ENCODE data around the gene SGSH.
"Not testable (repeated sequence)": the region's sequence is repeated elsewhere in the genome, so short reads cannot be mapped to it uniquely, and the experiment has no call there.

SGSH gene

GRCh38 chr17:80210348-80211108, 9.6 kb downstream of the SGSH start:
- DNase-seq (ENCODE audit: low spot score): no peak

- no peak for DNase-seq (ENCODE audit: low spot score)
Measured at GRCh38 chr17:80209765-80210164, 10.4 kb downstream of the SGSH start.

- DNase-seq (ENCODE audit: low spot score): no peak
Measured at GRCh38 chr17:80208050-80208449, 12.1 kb downstream of the SGSH start.

GRCh38 chr17:80205811-80206210, 14.3 kb downstream of the SGSH start:
- DNase-seq (ENCODE audit: low spot score): no peak

- DNase-seq (ENCODE audit: low spot score): no peak
Measured at GRCh38 chr17:80204626-80205468, 15.3 kb downstream of the SGSH start.

- no peak for DNase-seq (ENCODE audit: low spot score)
Measured at GRCh38 chr17:80203471-80203963, 16.6 kb downstream of the SGSH start.

GRCh38 chr17:80202197-80202596, 17.9 kb downstream of the SGSH start:
- DNase-seq (ENCODE audit: low spot score): no peak

GRCh38 chr17:80201446-80201845, 18.7 kb downstream of the SGSH start:
- DNase-seq (ENCODE audit: low spot score): no peak

GRCh38 chr17:80199295-80199694, 20.8 kb downstream of the SGSH start:
- not testable (repeated sequence) for DNase-seq (ENCODE audit: low spot score)

GRCh38 chr17:80198144-80198661, 21.9 kb downstream of the SGSH start:
- no peak for DNase-seq (ENCODE audit: low spot score)

- DNase-seq (ENCODE audit: low spot score): no peak
Measured at GRCh38 chr17:80196652-80197051, 23.5 kb downstream of the SGSH start.

- DNase-seq (ENCODE audit: low spot score): peak; percentile 61
Measured at GRCh38 chr17:80195671-80196529, 24.2 kb downstream of the SGSH start.

GRCh38 chr17:80195141-80195540, 25.0 kb downstream of the SGSH start:
- no peak for DNase-seq (ENCODE audit: low spot score)

- DNase-seq (ENCODE audit: low spot score): no peak
Measured at GRCh38 chr17:80191865-80192661, 28.1 kb downstream of the SGSH start.

- DNase-seq (ENCODE audit: low spot score): no peak
Measured at GRCh38 chr17:80191192-80191591, 28.9 kb downstream of the SGSH start.

- no peak for DNase-seq (ENCODE audit: low spot score)
Measured at GRCh38 chr17:80190716-80191115, 29.4 kb downstream of the SGSH start.

- DNase-seq (ENCODE audit: low spot score): no peak
Measured at GRCh38 chr17:80189611-80190010, 30.5 kb downstream of the SGSH start.

GRCh38 chr17:80187515-80187941, 32.6 kb downstream of the SGSH start:
- DNase-seq (ENCODE audit: low spot score): no peak

GRCh38 chr17:80187090-80187489, 33.0 kb downstream of the SGSH start:
- DNase-seq (ENCODE audit: low spot score): no peak

GRCh38 chr17:80185968-80186367, 34.2 kb downstream of the SGSH start:
- no peak for DNase-seq (ENCODE audit: low spot score)

- no peak for DNase-seq (ENCODE audit: low spot score)
Measured at GRCh38 chr17:80184423-80184714, 35.8 kb downstream of the SGSH start.
